Fibroblast of gingiva (primary cell): ENCODE results near the gene NKAIN4.
"Not testable (repeated sequence)": the region's sequence is repeated elsewhere in the genome, so short reads cannot be mapped to it uniquely, and the experiment has no call there.

Experiments
- DNase-seq: peaks from one replicate; pipeline ENCODE4 v3.0.0-alpha.2; 2011; ENCODE audit warnings: low read depth

Gene NKAIN4

DNA sequence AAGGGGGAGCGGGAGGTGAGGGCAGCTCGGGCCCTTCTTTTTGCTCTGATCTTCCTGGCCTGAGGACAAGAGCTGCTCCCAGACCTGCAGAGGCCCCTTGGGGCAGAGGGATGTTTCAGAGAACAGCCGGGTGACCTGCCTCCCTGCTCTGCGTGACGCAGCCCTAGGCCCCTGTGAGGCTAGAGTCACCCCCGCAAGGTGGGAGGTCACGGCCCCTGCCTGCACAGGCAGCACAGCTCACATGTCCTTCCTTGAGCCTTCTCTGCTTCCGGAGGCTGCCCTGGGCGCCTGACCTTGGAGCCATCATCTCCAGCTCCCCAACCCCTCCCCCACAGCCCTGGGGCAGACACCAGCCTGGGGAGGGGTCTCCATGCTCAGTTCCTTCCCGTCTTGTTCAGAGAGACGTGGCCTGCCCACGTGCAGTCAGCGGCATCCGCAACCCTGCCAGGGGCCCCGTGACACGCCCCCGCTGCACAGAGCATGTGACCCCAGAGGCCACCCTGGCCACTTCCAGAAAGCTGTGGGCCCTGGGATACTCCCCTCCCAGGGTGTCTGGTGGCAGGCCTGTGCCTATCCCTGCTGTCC, 18.8 kb downstream of the NKAIN4 start, which contains the start of gene BIRC7:
Gene BIRC7 (plus strand): TSS at position 507 of the 585 bp plus-strand sequence. CDS start 192 bp downstream, outside the sequence.
- DNase-seq = no peak

GRCh38 chr20:63234693-63235398, 19.4 kb downstream of the NKAIN4 start:
- DNase-seq = no peak

DNA sequence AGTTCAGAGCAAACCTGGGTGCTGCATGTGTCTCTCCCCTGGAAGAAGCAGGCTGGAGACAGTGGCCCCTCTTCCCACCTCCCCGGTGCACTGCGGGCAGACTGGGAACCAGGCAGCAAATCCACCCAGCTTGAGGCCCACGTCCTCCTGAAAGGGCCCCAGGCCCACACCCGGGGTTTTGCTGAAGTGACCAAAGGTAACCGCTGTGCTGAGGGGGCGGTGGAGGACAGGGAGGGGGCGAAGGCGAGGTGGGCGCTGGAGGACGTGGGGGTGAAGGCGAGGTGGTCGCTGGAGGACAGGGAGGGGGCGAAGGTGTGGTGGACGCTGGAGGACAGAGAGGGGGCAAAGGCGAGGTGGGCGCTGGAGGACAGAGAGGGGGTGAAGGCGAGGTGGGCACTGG, 20.3 kb downstream of the NKAIN4 start:
- no peak for DNase-seq

GRCh38 chr20:63233061-63233344, 21.3 kb downstream of the NKAIN4 start:
- DNase-seq = no peak

GRCh38 chr20:63232235-63233060, 21.8 kb downstream of the NKAIN4 start:
- peak; percentile 69 for DNase-seq

DNA sequence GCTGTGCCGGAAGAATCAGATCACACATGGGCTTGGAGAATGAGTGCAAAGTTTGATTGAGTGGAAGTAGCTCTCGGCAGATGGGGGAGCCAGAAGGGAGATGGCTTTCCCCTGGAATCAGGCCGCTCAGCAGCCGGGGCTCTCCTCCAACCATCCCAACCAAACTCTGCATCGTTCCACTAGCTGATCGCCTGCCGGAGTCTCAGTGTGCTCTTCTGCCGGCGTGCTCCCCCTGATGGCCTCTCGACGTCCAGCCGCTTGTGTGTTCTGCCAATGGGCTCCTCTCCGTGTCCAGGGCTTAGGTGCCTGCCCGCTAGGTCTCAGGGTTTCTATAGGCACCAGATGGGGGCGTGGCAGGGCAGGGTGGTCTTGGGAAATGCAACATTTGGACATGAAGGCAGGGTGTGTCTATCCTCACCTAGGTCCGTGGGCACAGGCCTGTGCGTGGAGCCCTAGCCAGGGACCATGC, 23.4 kb downstream of the NKAIN4 start:
- peak; percentile 62 for DNase-seq

DNA sequence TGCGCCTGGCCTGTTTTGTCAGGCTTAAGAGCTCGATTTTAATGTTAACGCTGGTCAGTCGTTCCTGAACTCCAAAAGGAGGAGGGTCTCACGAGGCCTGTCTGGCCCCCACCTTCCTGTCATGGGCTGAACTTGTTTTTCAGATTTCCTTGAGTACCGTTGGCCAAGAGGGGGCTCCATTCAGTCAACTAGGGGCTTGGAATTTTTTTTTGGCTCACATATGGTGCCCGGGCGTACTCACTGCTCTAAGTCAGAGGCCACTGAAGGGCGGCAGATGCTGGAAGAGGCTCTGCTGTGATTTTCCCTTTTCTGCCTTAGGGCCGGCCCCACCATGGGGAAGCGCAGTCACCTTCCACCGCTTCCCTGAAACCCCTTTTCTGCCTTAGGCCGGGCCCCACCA, 25.5 kb downstream of the NKAIN4 start:
- no peak for DNase-seq

DNA sequence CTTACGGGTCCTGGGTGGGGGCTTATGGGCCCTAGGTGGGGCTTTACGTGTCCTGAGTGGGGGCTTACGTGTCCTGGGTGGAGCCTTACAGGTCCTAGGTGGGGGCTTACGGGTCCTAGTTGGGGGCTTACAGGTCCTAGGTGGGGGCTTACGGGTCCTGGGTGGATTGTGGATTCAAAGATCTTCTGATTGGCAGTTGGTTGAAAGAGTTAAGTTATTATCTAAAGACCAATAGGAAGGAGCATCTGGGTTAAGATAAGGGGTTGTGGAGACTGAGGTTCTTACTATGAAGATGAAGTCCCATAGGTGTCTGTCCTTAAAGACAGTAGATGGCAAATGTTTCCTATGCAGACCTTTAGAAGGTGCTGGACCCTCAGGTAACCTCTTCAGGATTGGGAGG, 27.0 kb downstream of the NKAIN4 start:
- no peak for DNase-seq

DNA sequence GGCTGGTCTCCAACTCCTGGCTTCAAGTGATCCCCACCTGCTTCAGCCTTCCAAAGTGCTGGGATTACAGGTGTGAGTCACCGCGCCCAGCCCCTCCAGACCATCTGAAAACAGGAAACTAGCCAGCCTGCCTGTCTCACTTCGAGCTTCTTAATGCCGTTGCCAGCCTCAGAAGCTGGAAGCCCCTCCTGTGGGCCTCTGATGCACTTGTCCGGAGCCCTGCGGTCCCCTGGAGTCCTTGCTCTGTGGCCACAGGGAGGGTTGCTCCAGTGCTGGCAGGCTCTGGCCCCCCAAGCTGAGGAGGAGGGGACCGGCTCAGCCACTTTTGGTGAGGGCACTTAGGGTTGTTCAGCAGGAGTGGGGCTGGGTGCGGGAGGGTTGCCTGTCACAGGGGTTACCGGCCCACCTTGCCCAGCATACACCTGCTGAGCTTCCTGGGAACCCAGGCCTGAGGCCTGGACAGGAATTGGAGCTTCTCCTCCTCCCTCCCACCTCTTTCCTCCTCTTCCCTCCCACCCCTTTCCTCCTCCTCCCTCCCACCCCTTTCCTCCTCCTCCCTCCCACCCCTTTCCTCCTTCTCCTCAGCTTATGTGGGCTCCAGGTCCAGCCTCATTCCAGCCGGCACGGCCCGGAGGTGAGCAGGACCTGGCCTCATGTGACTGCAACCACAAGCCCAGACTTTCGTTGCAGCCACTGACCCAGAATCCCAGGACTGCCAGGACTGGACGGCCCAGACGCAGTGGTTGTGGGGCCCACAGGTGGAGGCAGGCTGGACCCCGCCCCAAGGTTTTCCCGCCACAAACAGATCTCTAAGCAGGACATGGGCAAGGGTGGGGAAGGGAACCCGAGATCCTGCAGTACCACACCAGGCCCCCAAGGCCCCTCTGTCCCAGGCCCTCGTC, 28.0 kb downstream of the NKAIN4 start:
- no peak for DNase-seq

GRCh38 chr20:63225082-63225454, 29.2 kb downstream of the NKAIN4 start:
- DNase-seq = no peak

- peak; percentile 10 for DNase-seq
These were observed 29.7 kb downstream of the NKAIN4 start for GRCh38 chr20:63224412-63225081.

- no peak for DNase-seq
These were observed 30.4 kb downstream of the NKAIN4 start for GRCh38 chr20:63223826-63224207.

GRCh38 chr20:63223121-63223825, 31.0 kb downstream of the NKAIN4 start:
- DNase-seq = no peak

DNA sequence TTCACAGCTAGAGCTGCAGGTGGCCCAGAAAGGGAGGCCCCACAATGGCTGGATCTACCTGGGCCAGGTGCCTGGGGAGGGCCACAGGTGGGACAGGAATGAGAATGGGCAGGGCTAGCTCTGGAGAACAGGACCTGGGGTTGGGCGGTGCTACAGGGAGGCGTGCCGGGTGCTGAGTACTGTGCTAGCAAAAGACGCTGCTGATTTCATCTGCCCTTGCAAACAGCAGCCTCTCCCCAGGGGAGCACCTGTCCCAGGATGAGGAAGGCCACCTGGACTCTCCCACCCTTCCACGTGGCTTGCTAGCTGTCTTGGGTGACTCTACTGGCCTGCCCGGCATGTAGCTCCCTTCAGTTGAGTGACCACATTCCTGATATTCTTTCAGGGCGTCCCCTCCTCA, 31.7 kb downstream of the NKAIN4 start:
- DNase-seq = no peak

GRCh38 chr20:63221400-63222053, 32.7 kb downstream of the NKAIN4 start:
- not testable (repeated sequence) for DNase-seq

- no peak for DNase-seq
These were observed 33.4 kb downstream of the NKAIN4 start for GRCh38 chr20:63220696-63221399.

DNA sequence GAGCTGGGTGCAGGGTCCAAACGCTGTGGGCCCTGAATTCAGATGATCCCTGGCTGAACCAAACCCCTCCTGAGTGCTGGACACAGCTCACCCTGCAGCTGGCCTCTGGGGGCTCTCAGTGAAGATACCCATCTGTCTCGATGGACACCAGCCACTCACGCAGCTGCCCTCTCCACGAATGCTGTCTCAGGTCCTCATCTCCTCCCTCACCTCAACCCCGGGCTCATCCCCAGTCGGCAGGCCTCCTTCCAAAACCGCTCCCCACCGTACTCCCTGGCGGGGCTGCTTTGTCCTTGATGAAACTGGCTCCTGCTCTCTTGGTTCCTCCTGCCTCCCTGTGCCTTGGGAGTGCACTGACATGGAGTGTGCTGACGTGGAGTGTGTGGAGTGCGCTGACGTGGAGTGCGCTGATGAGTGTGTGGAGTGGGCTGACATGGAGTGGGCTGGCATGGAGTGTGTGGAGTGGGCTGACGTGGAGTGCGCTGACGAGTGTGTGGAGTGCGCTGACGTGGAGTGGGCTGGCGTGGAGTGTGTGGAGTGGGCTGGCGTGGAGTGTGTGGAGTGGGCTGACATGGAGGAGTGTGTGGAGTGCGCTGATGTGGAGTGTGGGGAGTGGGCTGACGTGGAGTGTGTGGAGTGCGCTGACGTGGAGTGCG, 34.3 kb downstream of the NKAIN4 start:
- no peak for DNase-seq

DNA sequence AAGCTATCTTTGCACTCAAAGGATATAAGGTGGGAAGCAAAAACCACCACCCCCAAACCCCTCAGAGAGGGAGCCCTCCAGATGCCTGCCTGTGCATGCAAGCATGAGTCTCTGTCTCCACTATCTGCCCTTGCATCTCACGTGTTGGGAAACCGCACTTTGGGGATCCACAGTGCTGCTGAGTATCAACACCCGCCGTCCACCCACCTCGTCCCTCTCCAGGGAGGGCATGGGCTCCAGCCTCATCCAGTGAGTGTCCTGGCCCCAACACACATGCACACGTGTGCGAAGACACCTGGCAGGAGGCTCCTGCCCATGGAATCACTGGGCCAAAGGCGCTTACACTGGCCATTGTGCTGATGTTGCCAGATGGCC, 34.8 kb downstream of the NKAIN4 start:
- DNase-seq = no peak
